ENCODE measurements around the gene SND1. TPM values are rescaled to one million over a fixed set of nuclear protein-coding genes. Genes with fewer than 3 reads are reported as not detected.

The SND1 gene
- total RNA-seq, 1 experiment from 2014 or later, result 274 TPM

DNA sequence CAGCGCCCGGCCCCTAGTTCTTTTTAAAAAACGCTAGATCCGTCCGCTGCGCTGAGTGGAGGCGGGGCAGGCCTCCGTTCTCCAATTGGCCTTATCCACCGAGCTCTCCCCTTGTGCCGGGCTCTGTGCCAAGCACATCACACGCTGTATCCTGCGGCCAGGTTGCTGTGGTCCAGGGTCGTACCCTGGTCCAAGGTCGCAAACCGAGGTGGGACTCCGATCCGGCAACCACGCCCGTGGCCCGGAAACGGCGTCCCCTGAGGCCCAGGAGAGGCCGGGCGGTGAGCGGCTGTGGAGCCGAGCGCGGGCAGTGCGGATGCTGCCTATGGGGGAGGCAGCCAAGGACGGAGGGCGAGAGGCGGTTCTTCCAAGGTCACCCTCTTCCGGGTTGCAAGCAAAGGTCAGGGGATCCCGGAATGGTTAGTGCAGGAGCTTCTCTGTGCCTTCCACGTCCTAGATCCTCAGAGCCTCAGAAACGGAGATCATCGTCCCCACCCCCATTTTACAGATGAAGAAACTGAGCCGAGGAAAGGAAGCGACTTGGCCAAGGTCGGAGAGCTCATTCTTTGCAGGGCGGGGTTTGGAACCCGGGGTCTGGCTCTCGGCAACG is 451.6 kb downstream of the SND1 start:
- Mint-ChIP-seq H3K4me3 (ENCODE audit: unreplicated experiment) (peak overlapping the region; percentile 33), H3K27me3 (ENCODE audit: insufficient read depth, unreplicated experiment) (peaks cover 4% of the 10 kb centered on the region), H3K4me1 (ENCODE audit: low read depth, unreplicated experiment) (peaks cover 1% of the 10 kb centered on the region), H3K27ac (ENCODE audit: unreplicated experiment) (peak overlapping the region; percentile 36), H3K9me3 (ENCODE audit: unreplicated experiment) (no peaks in the 10 kb centered on the region), H3K36me3 (ENCODE audit: insufficient read depth, unreplicated experiment) (peaks cover 63% of the 10 kb centered on the region)
- Histone ChIP-seq H3K9me3 (no peaks in the 10 kb centered on the region), H3K36me3 (ENCODE audit: control insufficient read depth, insufficient read depth, low read length) (no peaks in the 10 kb centered on the region), H3K4me3 (ENCODE audit: low read depth, low read length) (peak overlapping the region; percentile 26), H3K4me1 (no peaks in the 10 kb centered on the region; the same call in 1 of the 2 replicates), H3K27me3 (replicated peaks; ENCODE audit: control insufficient read depth, insufficient read depth, low read length) (no peaks in the 10 kb centered on the region)
- no peak for DNase-seq
- CTCF ChIA-PET, result interaction anchor here (1.1 kb wide), 1 partner anchor 32 kb away, joined by 3 read pairs; no protein-coding TSS in a partner anchor
- TF ChIP-seq, protein P1, sequence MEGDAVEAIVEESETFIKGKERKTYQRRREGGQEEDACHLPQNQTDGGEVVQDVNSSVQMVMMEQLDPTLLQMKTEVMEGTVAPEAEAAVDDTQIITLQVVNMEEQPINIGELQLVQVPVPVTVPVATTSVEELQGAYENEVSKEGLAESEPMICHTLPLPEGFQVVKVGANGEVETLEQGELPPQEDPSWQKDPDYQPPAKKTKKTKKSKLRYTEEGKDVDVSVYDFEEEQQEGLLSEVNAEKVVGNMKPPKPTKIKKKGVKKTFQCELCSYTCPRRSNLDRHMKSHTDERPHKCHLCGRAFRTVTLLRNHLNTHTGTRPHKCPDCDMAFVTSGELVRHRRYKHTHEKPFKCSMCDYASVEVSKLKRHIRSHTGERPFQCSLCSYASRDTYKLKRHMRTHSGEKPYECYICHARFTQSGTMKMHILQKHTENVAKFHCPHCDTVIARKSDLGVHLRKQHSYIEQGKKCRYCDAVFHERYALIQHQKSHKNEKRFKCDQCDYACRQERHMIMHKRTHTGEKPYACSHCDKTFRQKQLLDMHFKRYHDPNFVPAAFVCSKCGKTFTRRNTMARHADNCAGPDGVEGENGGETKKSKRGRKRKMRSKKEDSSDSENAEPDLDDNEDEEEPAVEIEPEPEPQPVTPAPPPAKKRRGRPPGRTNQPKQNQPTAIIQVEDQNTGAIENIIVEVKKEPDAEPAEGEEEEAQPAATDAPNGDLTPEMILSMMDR (IDR thresholded peaks at IDR 0.05; ENCODE audit: insufficient read depth in 1 of 2, low read depth in 1 of 2, low read length in 1 of 2, severe bottlenecking in 1 of 2, unreplicated experiment in 1 of 2), result no peak
- intact Hi-C loops (cut with micrococcal nuclease; ENCODE audit: unreplicated experiment), result no loop called here
- POLR2A ChIA-PET, result no interaction called here
- no TSS peak for BruUV-seq (replicated peaks)

DNA sequence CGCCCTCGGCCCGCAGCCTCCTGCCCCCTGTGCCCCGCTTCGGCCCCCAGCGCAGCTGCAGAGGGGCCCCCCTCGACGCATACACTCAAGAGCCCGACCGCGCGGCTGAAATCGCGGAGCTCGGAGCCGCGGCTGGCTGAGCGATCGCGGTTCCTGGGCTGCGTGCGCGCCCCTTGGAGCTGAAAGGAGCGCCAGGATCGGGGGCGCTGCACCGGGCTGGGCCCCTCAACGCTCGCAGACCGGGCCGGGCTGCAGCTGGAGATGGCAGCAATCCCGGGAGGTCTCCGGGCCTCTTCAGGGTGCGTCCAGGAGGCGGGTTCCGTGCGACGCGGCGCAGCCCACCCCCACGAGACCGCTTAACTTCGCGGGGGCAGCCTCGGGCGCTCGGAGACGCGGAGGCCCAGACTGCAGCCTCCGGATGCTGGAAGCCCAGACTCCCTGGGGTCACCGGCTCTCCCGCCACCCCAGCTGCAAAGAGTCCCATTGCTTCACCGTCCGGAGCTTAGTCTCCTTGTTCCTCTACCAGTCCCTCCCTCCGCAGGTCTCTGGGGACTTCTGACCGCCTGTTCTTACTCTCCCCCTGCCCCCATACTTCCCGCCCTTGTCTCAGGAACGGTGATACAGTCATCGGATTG is 452.2 kb downstream of the SND1 start:
- Mint-ChIP-seq H3K9me3 (ENCODE audit: unreplicated experiment) (no peaks in the 10 kb centered on the region), H3K27me3 (ENCODE audit: insufficient read depth, unreplicated experiment) (peaks cover 4% of the 10 kb centered on the region), H3K27ac (ENCODE audit: unreplicated experiment) (peak overlapping the region; percentile 36), H3K4me1 (ENCODE audit: low read depth, unreplicated experiment) (peaks cover 6% of the 10 kb centered on the region), H3K4me3 (ENCODE audit: unreplicated experiment) (peak overlapping the region; percentile 44), H3K36me3 (ENCODE audit: insufficient read depth, unreplicated experiment) (peaks cover 57% of the 10 kb centered on the region)
- Histone ChIP-seq H3K27me3 (replicated peaks; ENCODE audit: control insufficient read depth, insufficient read depth, low read length) (no peaks in the 10 kb centered on the region), H3K9me3 (no peaks in the 10 kb centered on the region), H3K36me3 (ENCODE audit: control insufficient read depth, insufficient read depth, low read length) (no peaks in the 10 kb centered on the region), H3K4me1 (no peaks in the 10 kb centered on the region; the same call in 1 of the 2 replicates), H3K4me3 (ENCODE audit: low read depth, low read length) (peak overlapping the region; percentile 26)
- CTCF ChIA-PET, result interaction anchor here (1.0 to 1.1 kb wide), 2 partner anchors 31 to 105 kb away, joined by 3 read pairs; no protein-coding TSS in a partner anchor
- TF ChIP-seq, protein P1 (IDR thresholded peaks at IDR 0.05; ENCODE audit: insufficient read depth in 1 of 2, low read depth in 1 of 2, low read length in 1 of 2, severe bottlenecking in 1 of 2, unreplicated experiment in 1 of 2), result no peak
- intact Hi-C loops (cut with micrococcal nuclease; ENCODE audit: unreplicated experiment), result no loop called here
- POLR2A ChIA-PET, result no interaction called here
- BruUV-seq (replicated peaks), result no TSS peak
- DNase-seq, result peak in 1 of 2 experiments; percentile 34

DNA sequence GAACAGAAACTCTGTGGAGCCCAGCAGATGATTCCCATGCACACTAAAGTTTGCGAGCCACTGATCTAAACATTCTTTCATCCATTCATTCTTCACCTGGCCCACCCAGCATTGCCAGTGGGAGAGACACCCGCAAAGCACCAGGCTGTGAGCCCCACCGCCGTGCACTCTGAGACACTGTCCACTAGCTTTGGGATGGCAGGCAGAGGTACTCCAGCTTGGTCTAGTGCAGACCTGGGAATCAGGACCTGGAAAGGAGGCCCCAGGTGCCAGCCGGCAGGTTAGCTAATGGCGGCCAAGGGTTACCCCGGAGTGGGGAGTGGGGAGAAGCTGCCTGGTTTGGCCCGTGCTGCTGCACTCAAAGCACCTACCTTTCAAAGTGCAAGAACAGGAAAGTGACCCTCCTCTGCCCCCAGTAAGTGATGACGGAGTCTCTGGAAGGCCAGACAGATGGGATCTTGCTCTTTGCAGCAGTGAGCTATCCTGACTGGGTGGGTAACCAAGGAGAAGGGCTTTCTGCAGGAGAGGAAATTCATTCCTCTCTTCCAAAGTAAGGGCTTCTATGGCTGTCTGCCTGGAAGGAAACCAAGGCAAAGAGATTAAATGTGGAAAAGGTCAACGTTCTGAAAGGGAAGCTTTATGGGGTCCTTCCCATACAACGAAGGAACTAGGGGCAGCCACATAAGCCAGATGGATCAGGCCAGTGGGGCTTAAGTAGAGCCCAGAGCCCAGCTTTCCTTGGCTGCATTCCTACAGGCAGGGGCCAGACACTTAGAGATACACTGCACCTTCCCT is 453.4 kb downstream of the SND1 start:
- H3K36me3 Mint-ChIP-seq (ENCODE audit: insufficient read depth, unreplicated experiment), result peaks cover 54% of the 10 kb centered on the region
- peaks cover 4% of the 10 kb centered on the region for H3K27me3 Mint-ChIP-seq (ENCODE audit: insufficient read depth, unreplicated experiment)
- Histone ChIP-seq H3K27me3 (replicated peaks; ENCODE audit: control insufficient read depth, insufficient read depth, low read length) (no peaks in the 10 kb centered on the region), H3K4me1 (no peaks in the 10 kb centered on the region; the same call in 1 of the 2 replicates), H3K9me3 (no peaks in the 10 kb centered on the region), H3K4me3 (ENCODE audit: low read depth, low read length) (no peak overlapping the region), H3K36me3 (ENCODE audit: control insufficient read depth, insufficient read depth, low read length) (no peaks in the 10 kb centered on the region)
- no peaks in the 10 kb centered on the region for H3K9me3 Mint-ChIP-seq (ENCODE audit: unreplicated experiment)
- ChIA-PET CTCF (no interaction called here), POLR2A (no interaction called here)
- no TSS peak for BruUV-seq (replicated peaks)
- H3K4me1 Mint-ChIP-seq (ENCODE audit: low read depth, unreplicated experiment), result peaks cover 6% of the 10 kb centered on the region
- TF ChIP-seq, protein P1 (IDR thresholded peaks at IDR 0.05; ENCODE audit: insufficient read depth in 1 of 2, low read depth in 1 of 2, low read length in 1 of 2, severe bottlenecking in 1 of 2, unreplicated experiment in 1 of 2), result no peak
- no peak overlapping the region for H3K4me3 Mint-ChIP-seq (ENCODE audit: unreplicated experiment)
- intact Hi-C loops (cut with micrococcal nuclease; ENCODE audit: unreplicated experiment), result no loop called here
- peak in 1 of 2 experiments; percentile 22 for DNase-seq
- no peak overlapping the region for H3K27ac Mint-ChIP-seq (ENCODE audit: unreplicated experiment)
